Suprapubic skin (tissue), 4 donors: ENCODE results near the gene PLEKHG3. TPM values are rescaled to one million over a fixed set of nuclear protein-coding genes. Genes with fewer than 3 reads are reported as not detected.

Experiments
- DNase-seq, 2 donors: peaks; one replicate each; pipeline ENCODE4 v3.0.0-alpha.2; 2019; ENCODE audit warnings: low spot score in 2 of 2
- H3K27ac ChIP-seq: fragments of 200-600 bp; sonication (generic); one replicate; pipeline ENCODE4 v1.5.1; 2019
- H3K27me3 ChIP-seq: fragments of 200-600 bp; sonication (generic); one replicate; pipeline ENCODE4 v1.5.1; 2019
- H3K36me3 ChIP-seq: fragments of 200-600 bp; sonication (generic); one replicate; pipeline ENCODE4 v1.5.1; 2019
- H3K4me1 ChIP-seq: fragments of 200-600 bp; sonication (generic); one replicate; pipeline ENCODE4 v1.5.1; 2019
- H3K4me3 ChIP-seq: fragments of 200-600 bp; sonication (generic); one replicate; pipeline ENCODE4 v1.5.1; 2019; ENCODE audit warnings: mild to moderate bottlenecking
- H3K9me3 ChIP-seq: fragments of 200-600 bp; sonication (generic); one replicate; pipeline ENCODE4 v1.5.1; 2019
- EP300 ChIP-seq: sonication (generic); formaldehyde crosslinking; IDR thresholded peaks from one replicate; pipeline ENCODE4 v1.6.1; 2017; ENCODE audit warnings: antibody characterized with exemption
- POLR2A ChIP-seq, 2 donors: fragments of 450-650 bp; IDR thresholded peaks; one replicate each; pipeline ENCODE4 v1.6.1; 2017; ENCODE audit warnings: antibody characterized with exemption in 2 of 2, mild to moderate bottlenecking in 2 of 2, moderate library complexity in 2 of 2
- POLR2AphosphoS5 ChIP-seq, 3 donors: sonication (generic); formaldehyde crosslinking; IDR thresholded peaks; one replicate each; pipeline ENCODE4 v1.6.1; 2017; ENCODE audit warnings: antibody characterized with exemption in 3 of 3
- WGBS: methylation state at CpG from one replicate; pipeline ENCODE4 v1.1.5; 2018; 5-methylcytosine and 5-hydroxymethylcytosine counted together
- total RNA-seq, 4 donors: library from RNA; depleted of rRNA; stranded (reverse); fragments of >200 nt; gene quantifications; one replicate each; pipeline ENCODE4 v1.1.0, GENCODE V29; 2016
- TF ChIP-seq, protein P1 (sequence below), 2 donors: fragments of 200-600 bp in 1 of 2; fragments of 450-650 bp in 1 of 2; sonication (generic) in 1 of 2; IDR thresholded peaks; one replicate each; pipeline ENCODE4 v1.5.1; 2016 to 2019; ENCODE audit warnings: antibody characterized with exemption in 2 of 2, mild to moderate bottlenecking in 1 of 2, moderate library complexity in 1 of 2

PLEKHG3 gene
- total RNA-seq, 4 donors from 2014 or later: 60.4 to 140 (median 96.5) TPM

DNA sequence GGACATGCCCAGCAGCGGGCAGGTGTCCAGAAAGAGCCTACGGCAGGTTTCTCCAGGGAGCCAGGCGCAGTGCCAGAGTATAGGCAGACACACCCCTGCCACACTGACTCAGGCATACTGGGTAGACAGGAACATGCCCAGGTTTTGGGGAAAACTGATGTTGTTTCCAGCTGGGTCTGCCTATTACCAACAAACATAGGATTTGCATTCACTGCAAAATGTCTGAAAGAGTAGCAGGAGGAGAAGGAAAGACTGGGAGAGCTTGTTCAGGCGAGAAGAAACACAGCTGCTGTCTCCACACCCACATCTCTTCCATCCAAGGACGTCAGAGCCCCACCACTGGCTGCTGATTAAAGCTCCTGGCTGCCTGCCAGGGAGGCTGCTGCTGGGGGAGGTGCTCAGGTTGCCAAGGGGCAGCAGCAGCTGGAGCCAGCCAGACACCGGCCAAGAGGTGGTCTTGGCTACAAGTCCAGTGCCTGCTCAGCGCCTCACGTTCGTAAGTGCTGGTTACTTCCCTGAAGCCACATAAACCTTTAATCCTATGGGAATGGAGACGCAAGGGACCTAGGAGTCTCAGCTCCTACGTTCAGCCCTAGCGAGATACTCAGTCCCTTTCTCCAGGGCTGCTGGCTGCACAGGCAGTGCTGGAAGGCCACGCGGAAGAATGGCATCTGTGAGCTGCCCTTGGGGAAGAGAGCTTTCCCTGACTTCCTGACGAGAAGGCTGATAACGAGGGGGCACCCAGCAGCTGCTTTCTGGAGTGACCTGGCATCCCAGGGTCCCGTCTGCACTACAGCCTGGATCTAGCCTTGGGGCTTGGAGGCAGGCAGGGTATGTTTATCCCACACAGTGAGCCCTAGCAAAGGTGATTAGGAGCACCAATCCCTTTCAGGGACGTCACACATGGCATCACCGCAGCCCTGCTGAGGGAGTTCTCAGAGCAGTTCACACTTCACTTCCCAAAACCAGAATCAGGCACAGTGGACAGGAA is 58.1 kb downstream of the PLEKHG3 start:
- Histone ChIP-seq H3K27me3 (no peaks in the 10 kb centered on the region), H3K9me3 (no peaks in the 10 kb centered on the region), H3K4me3 (peak overlapping the region; percentile 12), H3K36me3 (no peaks in the 10 kb centered on the region), H3K27ac (peak overlapping the region; percentile 65), H3K4me1 (peaks cover 67% of the 10 kb centered on the region)
- DNase-seq: no peak
- TF ChIP-seq POLR2AphosphoS5 (IDR thresholded peaks at IDR 0.05) (no peak), EP300 (no peak), POLR2A (IDR thresholded peaks at IDR 0.05) (no peak)
- WGBS: 10% methylated on average over 11 of the region's 19 CpGs

DNA sequence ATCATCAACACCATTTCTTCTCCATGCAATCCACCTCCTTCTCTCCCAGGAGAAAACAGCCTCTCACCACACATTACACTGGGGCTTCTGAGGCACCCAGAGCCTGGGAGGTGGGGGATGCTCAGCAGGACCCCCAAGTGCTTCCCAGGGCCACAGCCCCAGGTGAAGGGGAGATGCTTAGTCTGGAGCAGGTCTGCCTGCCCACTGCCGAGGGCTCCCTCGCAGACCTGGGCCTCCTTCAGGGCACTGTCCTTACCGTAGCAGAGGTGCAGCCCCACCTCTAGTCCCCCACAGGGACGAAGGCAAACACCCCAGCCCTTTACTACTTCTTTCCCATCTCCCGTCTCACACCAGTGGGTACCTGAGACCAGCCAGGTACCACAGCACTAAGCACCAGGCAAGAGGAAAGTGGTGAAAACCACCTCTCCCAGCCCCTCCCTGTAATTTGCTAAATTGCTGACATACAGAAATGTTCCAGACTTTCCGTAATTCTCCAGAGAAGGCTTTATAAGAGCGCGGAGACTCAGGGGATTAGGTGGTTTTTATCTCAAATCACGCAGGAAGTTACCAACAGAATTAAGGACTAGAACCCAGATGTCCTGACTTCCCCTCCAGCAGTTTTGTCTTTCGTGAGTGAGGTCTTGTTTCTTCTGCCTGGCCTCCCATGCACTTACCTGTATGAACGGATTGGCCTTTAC is 59.0 kb downstream of the PLEKHG3 start:
- WGBS: 88% methylated on average over 11 of the region's 11 CpGs
- Histone ChIP-seq H3K9me3 (no peaks in the 10 kb centered on the region), H3K4me3 (no peak overlapping the region), H3K27me3 (no peaks in the 10 kb centered on the region), H3K36me3 (no peaks in the 10 kb centered on the region), H3K4me1 (peaks cover 58% of the 10 kb centered on the region), H3K27ac (peak overlapping the region; percentile 65)
- TF ChIP-seq, protein P1, sequence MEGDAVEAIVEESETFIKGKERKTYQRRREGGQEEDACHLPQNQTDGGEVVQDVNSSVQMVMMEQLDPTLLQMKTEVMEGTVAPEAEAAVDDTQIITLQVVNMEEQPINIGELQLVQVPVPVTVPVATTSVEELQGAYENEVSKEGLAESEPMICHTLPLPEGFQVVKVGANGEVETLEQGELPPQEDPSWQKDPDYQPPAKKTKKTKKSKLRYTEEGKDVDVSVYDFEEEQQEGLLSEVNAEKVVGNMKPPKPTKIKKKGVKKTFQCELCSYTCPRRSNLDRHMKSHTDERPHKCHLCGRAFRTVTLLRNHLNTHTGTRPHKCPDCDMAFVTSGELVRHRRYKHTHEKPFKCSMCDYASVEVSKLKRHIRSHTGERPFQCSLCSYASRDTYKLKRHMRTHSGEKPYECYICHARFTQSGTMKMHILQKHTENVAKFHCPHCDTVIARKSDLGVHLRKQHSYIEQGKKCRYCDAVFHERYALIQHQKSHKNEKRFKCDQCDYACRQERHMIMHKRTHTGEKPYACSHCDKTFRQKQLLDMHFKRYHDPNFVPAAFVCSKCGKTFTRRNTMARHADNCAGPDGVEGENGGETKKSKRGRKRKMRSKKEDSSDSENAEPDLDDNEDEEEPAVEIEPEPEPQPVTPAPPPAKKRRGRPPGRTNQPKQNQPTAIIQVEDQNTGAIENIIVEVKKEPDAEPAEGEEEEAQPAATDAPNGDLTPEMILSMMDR (IDR thresholded peaks at IDR 0.05): no peak
- TF ChIP-seq POLR2A (IDR thresholded peaks at IDR 0.05): no peak
- no peak for TF ChIP-seq EP300
- TF ChIP-seq POLR2AphosphoS5 (IDR thresholded peaks at IDR 0.05): no peak
- no peak for DNase-seq

DNA sequence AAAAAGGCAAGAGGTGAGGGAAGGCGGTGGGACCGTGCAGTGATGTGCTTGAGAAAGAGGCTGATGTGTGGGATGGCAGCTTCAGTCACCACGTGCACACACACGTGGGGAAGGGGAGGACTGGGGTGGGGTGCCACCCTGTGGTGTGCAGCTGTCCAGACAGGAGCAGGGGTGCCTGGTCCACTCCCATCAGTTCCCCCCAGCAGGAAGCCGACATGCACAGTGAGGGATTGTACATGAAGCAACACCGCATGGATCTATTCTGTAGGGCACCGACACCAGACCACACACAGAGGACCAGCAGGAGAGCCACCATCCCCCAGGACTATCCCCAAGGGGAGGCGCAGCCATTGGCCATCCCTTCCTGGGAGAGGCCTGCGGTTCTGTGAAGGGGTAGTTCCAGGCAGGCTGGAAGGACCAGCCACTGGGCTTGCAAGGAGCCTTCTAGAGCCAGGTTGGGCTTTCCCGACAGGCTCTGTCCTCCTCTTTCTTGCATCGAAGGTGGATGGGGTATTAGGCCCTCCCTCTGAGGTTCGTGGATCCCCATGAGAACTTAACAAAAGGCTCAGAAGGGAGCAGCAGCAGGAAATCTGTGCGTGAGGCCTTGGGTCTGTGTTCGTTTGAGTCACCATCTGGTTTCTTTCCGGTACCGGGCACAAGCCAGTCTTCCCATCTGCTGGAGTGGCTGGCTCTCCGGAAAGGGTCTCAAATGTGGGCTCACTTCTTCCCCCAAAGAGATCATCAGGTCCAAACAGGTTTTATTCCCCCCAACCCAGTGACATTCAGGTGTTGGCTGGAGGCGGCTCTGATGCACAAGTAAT is 59.8 kb downstream of the PLEKHG3 start:
- no peaks in the 10 kb centered on the region for H3K27me3 ChIP-seq
- H3K36me3 ChIP-seq: no peaks in the 10 kb centered on the region
- H3K4me1 ChIP-seq: peaks cover 50% of the 10 kb centered on the region
- H3K4me3 ChIP-seq: peak overlapping the region; percentile 26
- no peaks in the 10 kb centered on the region for H3K9me3 ChIP-seq
- no peak for DNase-seq
- TF ChIP-seq POLR2A (IDR thresholded peaks at IDR 0.05): no peak
- TF ChIP-seq, protein P1 (IDR thresholded peaks at IDR 0.05): no peak
- TF ChIP-seq POLR2AphosphoS5 (IDR thresholded peaks at IDR 0.05): no peak
- TF ChIP-seq EP300: no peak
- H3K27ac ChIP-seq: no peak overlapping the region
- 63% methylated on average over 14 of the region's 18 CpGs for WGBS

DNA sequence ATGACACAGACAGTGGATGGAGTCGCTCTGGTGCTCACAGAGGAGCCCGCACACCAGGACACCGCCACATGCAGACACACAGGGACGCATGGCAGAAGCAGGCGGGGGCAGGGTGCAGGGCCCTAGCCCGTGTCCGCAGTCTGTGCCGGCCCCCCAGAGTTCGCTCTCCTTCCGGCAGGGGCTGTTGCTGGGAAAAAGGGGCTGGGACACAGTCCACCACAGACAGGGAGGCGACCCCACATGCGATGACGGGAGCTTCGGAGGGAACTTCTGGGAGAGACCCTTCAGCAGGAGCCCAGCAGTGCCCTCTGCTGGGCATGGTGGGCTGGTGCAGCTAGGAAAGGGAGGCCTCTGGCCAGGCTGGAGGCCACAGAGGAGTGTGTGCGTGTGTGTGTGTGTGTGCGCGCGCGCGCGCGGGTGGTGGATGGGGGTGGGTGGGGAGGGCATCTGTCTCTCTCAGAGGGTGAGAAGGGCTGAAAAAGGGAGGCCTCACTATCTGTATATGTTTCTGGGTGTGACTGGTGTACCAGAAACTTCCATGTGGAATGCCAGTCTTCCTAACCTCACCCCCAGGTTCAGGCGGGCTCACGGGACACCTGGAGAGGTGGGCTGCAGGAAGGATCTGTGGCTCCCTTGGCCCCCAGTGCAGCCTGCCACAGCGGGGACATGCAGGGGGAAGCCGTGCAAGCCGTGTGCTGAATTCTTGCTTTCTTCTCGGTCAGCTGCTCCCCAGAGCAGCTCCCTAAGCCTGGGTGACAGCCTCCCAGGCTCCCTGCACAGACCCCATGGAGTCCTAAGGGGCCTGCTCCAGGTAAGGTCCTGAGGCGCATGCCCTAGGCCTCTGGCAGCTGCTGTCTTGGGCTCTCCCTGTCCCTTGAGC is 60.7 kb downstream of the PLEKHG3 start:
- no peak overlapping the region for H3K27ac ChIP-seq
- peaks cover 43% of the 10 kb centered on the region for H3K4me1 ChIP-seq

More for the DNA sequence above, 60.7 kb downstream of the PLEKHG3 start:
- TF ChIP-seq EP300: no peak
- TF ChIP-seq POLR2AphosphoS5 (IDR thresholded peaks at IDR 0.05): no peak
- TF ChIP-seq, protein P1 (IDR thresholded peaks at IDR 0.05): peak; percentile 69 to 97
- TF ChIP-seq POLR2A (IDR thresholded peaks at IDR 0.05): no peak
- H3K27me3 ChIP-seq: no peaks in the 10 kb centered on the region
- no peaks in the 10 kb centered on the region for H3K9me3 ChIP-seq
- H3K4me3 ChIP-seq: peak overlapping the region; percentile 26
- DNase-seq: peak in 1 of 2 donors; percentile 75
- WGBS: 54% methylated on average over 14 of the region's 29 CpGs
- H3K36me3 ChIP-seq: no peaks in the 10 kb centered on the region
